HepG2 (cell line): Measurements from ENCODE around the gene MYLK. TPM values are rescaled to one million over a fixed set of nuclear protein-coding genes. Genes with fewer than 3 reads are reported as not detected.

Experiments used
- DNMT1 ChIP-seq: sonication (generic); formaldehyde crosslinking; IDR thresholded peaks from 2 replicates; pipeline ENCODE4 v1.5.1; 2020; ENCODE audit warnings: mild to moderate bottlenecking, missing genetic modification reagents
- FOXK1 ChIP-seq: sonication (generic); formaldehyde crosslinking; IDR thresholded peaks from 2 replicates; pipeline ENCODE4 v1.4.0; 2020; ENCODE audit warnings: low read depth, missing genetic modification reagents, borderline replicate concordance
- HMG20B ChIP-seq: conservative IDR thresholded peaks from 2 replicates; pipeline ENCODE4 v1.6.1; 2016; ENCODE audit warnings: missing genetic modification reagents, missing compliant biosample characterization
- MED13 ChIP-seq: sonication (generic); formaldehyde crosslinking; IDR thresholded peaks from 2 replicates; pipeline ENCODE4 v1.5.0; 2020; ENCODE audit warnings: missing genetic modification reagents
- MXD4 ChIP-seq: IDR thresholded peaks from 2 replicates; pipeline ENCODE4 v1.6.1; 2016; ENCODE audit warnings: mild to moderate bottlenecking, missing biosample characterization, missing genetic modification reagents
- POLR2AphosphoS2 ChIP-seq: IDR thresholded peaks from 2 replicates; pipeline ENCODE4 v1.6.1; 2011; ENCODE audit warnings: low read depth, low read length, improper control_type of control experiment
- SMC3 ChIP-seq: IDR thresholded peaks from 2 replicates; pipeline ENCODE4 v1.6.1; 2011; ENCODE audit warnings: low read length, improper control_type of control experiment
- TBX2 ChIP-seq: sonication (generic); formaldehyde crosslinking; IDR thresholded peaks from 2 replicates; pipeline ENCODE4 v1.5.0; 2020; ENCODE audit warnings: missing genetic modification reagents, mild to moderate bottlenecking, borderline replicate concordance
- ZNF160 ChIP-seq: sonication (generic); formaldehyde crosslinking; IDR thresholded peaks from 2 replicates; pipeline ENCODE4 v1.8.0; 2022; ENCODE audit warnings: mild to moderate bottlenecking, inconsistent platforms, missing genetic modification reagents
- ZNF317 ChIP-seq: sonication (generic); formaldehyde crosslinking; IDR thresholded peaks from 2 replicates; pipeline ENCODE4 v1.5.0; 2020; ENCODE audit warnings: mild to moderate bottlenecking, missing genetic modification reagents
- ZNF383 ChIP-seq: sonication (generic); formaldehyde crosslinking; IDR thresholded peaks from 2 replicates; pipeline ENCODE4 v1.4.0; 2020; ENCODE audit warnings: missing genetic modification reagents, mild to moderate bottlenecking, borderline replicate concordance
- ZNF558 ChIP-seq: sonication (generic); formaldehyde crosslinking; IDR thresholded peaks from 2 replicates; pipeline ENCODE4 v1.9.0; 2022; ENCODE audit warnings: mild to moderate bottlenecking, missing genetic modification reagents, borderline replicate concordance
- ZNF562 ChIP-seq: sonication (generic); formaldehyde crosslinking; IDR thresholded peaks from 2 replicates; pipeline ENCODE4 v1.8.0; 2022; ENCODE audit warnings: missing genetic modification reagents, borderline replicate concordance
- ZNF703 ChIP-seq: sonication (generic); formaldehyde crosslinking; IDR thresholded peaks from 2 replicates; pipeline ENCODE4 v1.5.1; 2020; ENCODE audit warnings: missing genetic modification reagents, mild to moderate bottlenecking, moderate library complexity, borderline replicate concordance
- ZNF841 ChIP-seq: sonication (generic); formaldehyde crosslinking; IDR thresholded peaks from 2 replicates; pipeline ENCODE4 v1.8.1; 2023; ENCODE audit warnings: missing genetic modification reagents, borderline replicate concordance
- polyA plus RNA-seq, 8 experiments: library from polyadenylated mRNA; depleted of rRNA in 3 of 8; stranded (reverse) in 7 of 8; unstranded in 1 of 8; fragments of >200 nt; fragmentation: Illumina TruSeq in 4 of 8; extraction: Trizol in 4 of 8; gene quantifications; 2 replicates each; pipeline versions ENCODE4 v1.2.1 to v1.2.3, GENCODE V29; 2011 to 2016; ENCODE audit warnings: low read depth in 4 of 8, missing spikeins in 1 of 8, mixed read lengths in 1 of 8; ENCODE audit not compliant: insufficient read depth in 1 of 8
- total RNA-seq, 5 experiments: library from RNA; depleted of rRNA; stranded (reverse); fragments of >200 nt; fragmentation: Illumina TruSeq; extraction: Trizol; gene quantifications; 2 replicates each; pipeline ENCODE4 v1.2.3, GENCODE V29; 2016; ENCODE audit warnings: low read depth in 1 of 5
- TF ChIP-seq, protein P1 (sequence below): sonication (generic); formaldehyde crosslinking; IDR thresholded peaks from 2 replicates; pipeline ENCODE4 v1.5.1; 2020; ENCODE audit warnings: missing genetic modification reagents, mild to moderate bottlenecking, borderline replicate concordance
- TF ChIP-seq, protein P2 (sequence below): sonication (generic); formaldehyde crosslinking; IDR thresholded peaks from 2 replicates; pipeline ENCODE4 v1.8.1; 2023; ENCODE audit warnings: missing genetic modification reagents, inconsistent platforms, borderline replicate concordance
- TF ChIP-seq, protein P3 (sequence below): sonication (generic); formaldehyde crosslinking; IDR thresholded peaks from 2 replicates; pipeline ENCODE4 v1.8.0; 2022; ENCODE audit warnings: mild to moderate bottlenecking, missing genetic modification reagents, borderline replicate concordance
- TF ChIP-seq, protein P4 (sequence below): IDR thresholded peaks from 2 replicates; pipeline ENCODE4 v1.6.1; 2018; ENCODE audit warnings: missing genetic modification reagents
- TF ChIP-seq, protein P5 (sequence below): sonication (generic); formaldehyde crosslinking; IDR thresholded peaks from 2 replicates; pipeline ENCODE4 v1.4.0; 2020; ENCODE audit warnings: missing genetic modification reagents

The MYLK gene
- total and polyA plus RNA-seq, 2 of the 13 experiments (the other 11 are each of a cell fraction or from before 2014, with no cell fraction given), result 10.6 to 34.9 TPM

DNA sequence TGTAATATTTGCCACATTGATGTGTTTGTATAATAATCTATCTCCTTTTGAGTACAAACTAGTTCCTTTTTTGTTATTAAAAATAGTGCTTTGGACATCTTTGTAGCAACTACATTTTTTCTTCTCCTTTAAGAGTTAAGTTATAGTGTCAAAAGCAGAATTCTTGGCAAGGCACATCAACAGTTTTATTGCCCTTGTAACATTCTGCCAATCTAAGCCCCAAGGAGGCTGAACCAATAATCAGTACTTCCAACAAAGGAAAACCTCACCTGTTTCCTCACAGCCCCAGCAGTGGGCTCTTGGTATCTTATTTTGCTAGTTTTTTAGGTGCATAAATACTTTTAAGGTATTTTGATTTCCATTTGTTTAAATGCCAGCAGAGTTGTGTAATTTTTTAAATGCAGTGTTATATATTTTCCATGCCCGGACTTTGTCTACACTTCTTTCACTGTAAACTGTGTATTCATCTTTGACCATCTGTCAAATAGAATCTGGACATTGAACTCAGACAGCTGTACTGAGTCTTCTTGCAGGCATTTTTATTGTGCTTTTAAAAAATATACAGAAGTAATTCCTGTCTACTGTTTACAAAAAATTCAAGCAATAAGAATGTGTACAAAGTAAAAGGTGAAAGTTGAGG lies 101.0 kb downstream of the MYLK start (continued):
- TF ChIP-seq, protein P1, sequence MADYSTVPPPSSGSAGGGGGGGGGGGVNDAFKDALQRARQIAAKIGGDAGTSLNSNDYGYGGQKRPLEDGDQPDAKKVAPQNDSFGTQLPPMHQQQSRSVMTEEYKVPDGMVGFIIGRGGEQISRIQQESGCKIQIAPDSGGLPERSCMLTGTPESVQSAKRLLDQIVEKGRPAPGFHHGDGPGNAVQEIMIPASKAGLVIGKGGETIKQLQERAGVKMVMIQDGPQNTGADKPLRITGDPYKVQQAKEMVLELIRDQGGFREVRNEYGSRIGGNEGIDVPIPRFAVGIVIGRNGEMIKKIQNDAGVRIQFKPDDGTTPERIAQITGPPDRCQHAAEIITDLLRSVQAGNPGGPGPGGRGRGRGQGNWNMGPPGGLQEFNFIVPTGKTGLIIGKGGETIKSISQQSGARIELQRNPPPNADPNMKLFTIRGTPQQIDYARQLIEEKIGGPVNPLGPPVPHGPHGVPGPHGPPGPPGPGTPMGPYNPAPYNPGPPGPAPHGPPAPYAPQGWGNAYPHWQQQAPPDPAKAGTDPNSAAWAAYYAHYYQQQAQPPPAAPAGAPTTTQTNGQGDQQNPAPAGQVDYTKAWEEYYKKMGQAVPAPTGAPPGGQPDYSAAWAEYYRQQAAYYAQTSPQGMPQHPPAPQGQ (CRISPR knock-in tag), result no peak
- TF ChIP-seq ZNF383 (CRISPR knock-in tag), result no peak
- TF ChIP-seq ZNF703, result no peak
- no peak for TF ChIP-seq TBX2 (CRISPR knock-in tag)
- peak; percentile 19; the same call in 1 of the 2 replicates for TF ChIP-seq SMC3
- TF ChIP-seq, protein P2, sequence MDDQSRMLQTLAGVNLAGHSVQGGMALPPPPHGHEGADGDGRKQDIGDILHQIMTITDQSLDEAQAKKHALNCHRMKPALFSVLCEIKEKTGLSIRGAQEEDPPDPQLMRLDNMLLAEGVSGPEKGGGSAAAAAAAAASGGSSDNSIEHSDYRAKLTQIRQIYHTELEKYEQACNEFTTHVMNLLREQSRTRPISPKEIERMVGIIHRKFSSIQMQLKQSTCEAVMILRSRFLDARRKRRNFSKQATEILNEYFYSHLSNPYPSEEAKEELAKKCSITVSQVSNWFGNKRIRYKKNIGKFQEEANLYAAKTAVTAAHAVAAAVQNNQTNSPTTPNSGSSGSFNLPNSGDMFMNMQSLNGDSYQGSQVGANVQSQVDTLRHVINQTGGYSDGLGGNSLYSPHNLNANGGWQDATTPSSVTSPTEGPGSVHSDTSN (CRISPR knock-in tag), result no peak
- TF ChIP-seq, protein P3, sequence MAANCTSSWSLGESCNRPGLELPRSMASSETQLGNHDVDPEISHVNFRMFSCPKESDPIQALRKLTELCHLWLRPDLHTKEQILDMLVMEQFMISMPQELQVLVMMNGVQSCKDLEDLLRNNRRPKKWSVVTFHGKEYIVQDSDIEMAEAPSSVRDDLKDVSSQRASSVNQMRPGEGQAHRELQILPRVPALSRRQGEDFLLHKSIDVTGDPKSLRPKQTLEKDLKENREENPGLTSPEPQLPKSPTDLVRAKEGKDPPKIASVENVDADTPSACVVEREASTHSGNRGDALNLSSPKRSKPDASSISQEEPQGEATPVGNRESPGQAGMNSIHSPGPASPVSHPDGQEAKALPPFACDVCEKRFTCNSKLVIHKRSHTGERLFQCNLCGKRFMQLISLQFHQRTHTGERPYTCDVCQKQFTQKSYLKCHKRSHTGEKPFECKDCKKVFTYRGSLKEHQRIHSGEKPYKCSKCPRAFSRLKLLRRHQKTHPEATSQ, result no peak
- TF ChIP-seq, protein P4, sequence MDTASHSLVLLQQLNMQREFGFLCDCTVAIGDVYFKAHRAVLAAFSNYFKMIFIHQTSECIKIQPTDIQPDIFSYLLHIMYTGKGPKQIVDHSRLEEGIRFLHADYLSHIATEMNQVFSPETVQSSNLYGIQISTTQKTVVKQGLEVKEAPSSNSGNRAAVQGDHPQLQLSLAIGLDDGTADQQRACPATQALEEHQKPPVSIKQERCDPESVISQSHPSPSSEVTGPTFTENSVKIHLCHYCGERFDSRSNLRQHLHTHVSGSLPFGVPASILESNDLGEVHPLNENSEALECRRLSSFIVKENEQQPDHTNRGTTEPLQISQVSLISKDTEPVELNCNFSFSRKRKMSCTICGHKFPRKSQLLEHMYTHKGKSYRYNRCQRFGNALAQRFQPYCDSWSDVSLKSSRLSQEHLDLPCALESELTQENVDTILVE (CRISPR knock-in tag), result no peak
- TF ChIP-seq ZNF317, result no peak
- no peak for TF ChIP-seq ZNF160
- TF ChIP-seq, protein P5, sequence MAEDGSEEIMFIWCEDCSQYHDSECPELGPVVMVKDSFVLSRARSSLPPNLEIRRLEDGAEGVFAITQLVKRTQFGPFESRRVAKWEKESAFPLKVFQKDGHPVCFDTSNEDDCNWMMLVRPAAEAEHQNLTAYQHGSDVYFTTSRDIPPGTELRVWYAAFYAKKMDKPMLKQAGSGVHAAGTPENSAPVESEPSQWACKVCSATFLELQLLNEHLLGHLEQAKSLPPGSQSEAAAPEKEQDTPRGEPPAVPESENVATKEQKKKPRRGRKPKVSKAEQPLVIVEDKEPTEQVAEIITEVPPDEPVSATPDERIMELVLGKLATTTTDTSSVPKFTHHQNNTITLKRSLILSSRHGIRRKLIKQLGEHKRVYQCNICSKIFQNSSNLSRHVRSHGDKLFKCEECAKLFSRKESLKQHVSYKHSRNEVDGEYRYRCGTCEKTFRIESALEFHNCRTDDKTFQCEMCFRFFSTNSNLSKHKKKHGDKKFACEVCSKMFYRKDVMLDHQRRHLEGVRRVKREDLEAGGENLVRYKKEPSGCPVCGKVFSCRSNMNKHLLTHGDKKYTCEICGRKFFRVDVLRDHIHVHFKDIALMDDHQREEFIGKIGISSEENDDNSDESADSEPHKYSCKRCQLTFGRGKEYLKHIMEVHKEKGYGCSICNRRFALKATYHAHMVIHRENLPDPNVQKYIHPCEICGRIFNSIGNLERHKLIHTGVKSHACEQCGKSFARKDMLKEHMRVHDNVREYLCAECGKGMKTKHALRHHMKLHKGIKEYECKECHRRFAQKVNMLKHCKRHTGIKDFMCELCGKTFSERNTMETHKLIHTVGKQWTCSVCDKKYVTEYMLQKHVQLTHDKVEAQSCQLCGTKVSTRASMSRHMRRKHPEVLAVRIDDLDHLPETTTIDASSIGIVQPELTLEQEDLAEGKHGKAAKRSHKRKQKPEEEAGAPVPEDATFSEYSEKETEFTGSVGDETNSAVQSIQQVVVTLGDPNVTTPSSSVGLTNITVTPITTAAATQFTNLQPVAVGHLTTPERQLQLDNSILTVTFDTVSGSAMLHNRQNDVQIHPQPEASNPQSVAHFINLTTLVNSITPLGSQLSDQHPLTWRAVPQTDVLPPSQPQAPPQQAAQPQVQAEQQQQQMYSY (CRISPR knock-in tag), result no peak
- TF ChIP-seq HMG20B (CRISPR knock-in tag), result no peak
- no peak for TF ChIP-seq ZNF841 (CRISPR knock-in tag)
- TF ChIP-seq MXD4 (CRISPR knock-in tag), result no peak
- no peak for TF ChIP-seq FOXK1
- no peak for TF ChIP-seq ZNF562 (CRISPR knock-in tag)
- TF ChIP-seq POLR2AphosphoS2, result no peak
- no peak for TF ChIP-seq ZNF558 (CRISPR knock-in tag)
- no peak for TF ChIP-seq DNMT1 (CRISPR knock-in tag)
- no peak for TF ChIP-seq MED13
